GM12801 (cell line): ENCODE data around the gene CCDC177.

Experiments used
- CTCF ChIP-seq: IDR thresholded peaks from one replicate; pipeline ENCODE4 v1.5.1; 2011; ENCODE audit warnings: control low read depth; ENCODE audit not compliant: insufficient read length; ENCODE audit errors: extremely low read depth

Gene CCDC177

GRCh38 chr14:69611172-69612013 is 36.7 kb upstream of the CCDC177 start, which contains the start of gene SUSD6:
Gene SUSD6 (plus strand): TSS chr14:69611596. CDS start chr14:69658593, 46,997 bp downstream.
- no peak for TF ChIP-seq CTCF

- TF ChIP-seq CTCF, result no peak
Measured at GRCh38 chr14:69610874-69611171, 36.2 kb upstream of the CCDC177 start.

- TF ChIP-seq CTCF, result no peak
Measured at GRCh38 chr14:69610020-69610873, 35.6 kb upstream of the CCDC177 start.

- no peak for TF ChIP-seq CTCF
Measured at GRCh38 chr14:69606258-69607184, 31.9 kb upstream of the CCDC177 start.

- no peak for TF ChIP-seq CTCF
Measured at GRCh38 chr14:69605738-69606137, 31.1 kb upstream of the CCDC177 start.

- TF ChIP-seq CTCF, result no peak
Measured at GRCh38 chr14:69600304-69600891, 25.7 kb upstream of the CCDC177 start.
